Measurements from ENCODE around the gene MGAT5B. TPM values are rescaled to one million over a fixed set of nuclear protein-coding genes. Genes with fewer than 3 reads are reported as not detected.

MGAT5B gene
- total and polyA plus RNA-seq, 4 donors = 0.02 to 0.25 TPM; not detected in 2

DNA sequence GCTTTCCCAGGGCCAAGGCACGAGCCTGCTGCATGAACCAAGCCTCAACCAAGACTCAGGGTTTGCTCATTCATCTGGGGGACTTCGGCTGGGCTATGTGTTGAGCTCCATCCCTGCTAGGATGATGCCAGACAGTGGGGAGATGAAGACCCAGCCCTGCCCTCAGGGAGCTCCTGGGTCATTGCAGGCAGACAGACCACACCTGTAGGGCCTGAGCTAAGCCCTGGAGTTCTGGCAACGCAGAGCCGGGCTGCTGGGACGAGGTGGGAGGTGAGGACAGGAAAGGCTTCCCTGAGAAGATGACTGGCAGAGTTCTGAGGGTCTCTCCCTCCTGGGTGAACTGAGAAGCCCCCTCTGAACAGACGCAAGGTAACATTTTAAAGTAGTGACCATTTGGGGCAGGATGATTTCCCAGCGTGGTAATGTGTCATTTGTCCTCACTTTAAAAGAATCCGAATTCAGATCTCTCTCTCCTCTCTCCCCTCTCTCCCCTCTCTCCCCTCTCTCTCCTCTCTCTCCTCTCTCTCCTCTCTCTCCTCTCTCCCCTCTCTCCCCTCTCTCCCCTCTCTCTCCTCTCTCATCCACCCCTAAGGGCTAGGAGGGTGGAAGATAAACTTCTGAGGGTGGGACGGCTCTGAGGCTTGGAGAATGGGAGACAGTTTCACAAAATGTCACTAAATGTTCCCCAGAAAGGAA, 98.4 kb downstream of the MGAT5B start:
- Histone ChIP-seq H3K4me1 (ENCODE audit: control insufficient read depth in 4 of 4, insufficient read depth in 4 of 4, low read length in 3 of 4) (peaks cover 0 to 9% (median 0%) of the 10 kb centered on the region in 4 donors), H3K27ac (ENCODE audit: low read depth in 1 of 2, low read length in 2 of 2) (no peak overlapping the region), H3K9me3 (ENCODE audit: control insufficient read depth in 4 of 4, low read length in 3 of 4) (no peaks in the 10 kb centered on the region), H3K27me3 (ENCODE audit: control insufficient read depth in 4 of 4, insufficient read depth in 4 of 4, low read length in 3 of 4) (peaks cover 0 to 20% (median under 1%) of the 10 kb centered on the region in 4 donors), H3K36me3 (ENCODE audit: control insufficient read depth in 4 of 4, insufficient read depth in 3 of 4, low read depth in 1 of 4, low read length in 3 of 4) (no peaks in the 10 kb centered on the region), H3K4me3 (ENCODE audit: low read depth in 1 of 3, low read length in 3 of 3) (no peak overlapping the region), H3K9ac (ENCODE audit: low read depth in 1 of 2, low read length in 2 of 2) (no peak overlapping the region)
- TF ChIP-seq RXRA (IDR thresholded peaks at IDR 0.05) = no peak
- no peak for TF ChIP-seq RAD21 (IDR thresholded peaks at IDR 0.05)
- no peak for TF ChIP-seq EGR1 (IDR thresholded peaks at IDR 0.05; ENCODE audit: low read depth in 2 of 2)
- TF ChIP-seq HNF4A (conservative IDR thresholded peaks at IDR 0.05) = no peak
- TF ChIP-seq GABPA (IDR thresholded peaks at IDR 0.05 in 1 of 2, conservative IDR thresholded peaks at IDR 0.05 in 1 of 2) = no peak
- no peak for TF ChIP-seq ZBTB33 (IDR thresholded peaks at IDR 0.05)
- no peak for TF ChIP-seq TAF1 (conservative IDR thresholded peaks at IDR 0.05)
- TF ChIP-seq SP1 (IDR thresholded peaks at IDR 0.05) = no peak
- TF ChIP-seq, protein P1, sequence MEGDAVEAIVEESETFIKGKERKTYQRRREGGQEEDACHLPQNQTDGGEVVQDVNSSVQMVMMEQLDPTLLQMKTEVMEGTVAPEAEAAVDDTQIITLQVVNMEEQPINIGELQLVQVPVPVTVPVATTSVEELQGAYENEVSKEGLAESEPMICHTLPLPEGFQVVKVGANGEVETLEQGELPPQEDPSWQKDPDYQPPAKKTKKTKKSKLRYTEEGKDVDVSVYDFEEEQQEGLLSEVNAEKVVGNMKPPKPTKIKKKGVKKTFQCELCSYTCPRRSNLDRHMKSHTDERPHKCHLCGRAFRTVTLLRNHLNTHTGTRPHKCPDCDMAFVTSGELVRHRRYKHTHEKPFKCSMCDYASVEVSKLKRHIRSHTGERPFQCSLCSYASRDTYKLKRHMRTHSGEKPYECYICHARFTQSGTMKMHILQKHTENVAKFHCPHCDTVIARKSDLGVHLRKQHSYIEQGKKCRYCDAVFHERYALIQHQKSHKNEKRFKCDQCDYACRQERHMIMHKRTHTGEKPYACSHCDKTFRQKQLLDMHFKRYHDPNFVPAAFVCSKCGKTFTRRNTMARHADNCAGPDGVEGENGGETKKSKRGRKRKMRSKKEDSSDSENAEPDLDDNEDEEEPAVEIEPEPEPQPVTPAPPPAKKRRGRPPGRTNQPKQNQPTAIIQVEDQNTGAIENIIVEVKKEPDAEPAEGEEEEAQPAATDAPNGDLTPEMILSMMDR (IDR thresholded peaks at IDR 0.05; ENCODE audit: low read depth, low read length, missing input control) = no peak
- TF ChIP-seq YY1 (IDR thresholded peaks at IDR 0.05) = no peak
- no peak for TF ChIP-seq FOXA1 (IDR thresholded peaks at IDR 0.05)
- TF ChIP-seq, protein P2, sequence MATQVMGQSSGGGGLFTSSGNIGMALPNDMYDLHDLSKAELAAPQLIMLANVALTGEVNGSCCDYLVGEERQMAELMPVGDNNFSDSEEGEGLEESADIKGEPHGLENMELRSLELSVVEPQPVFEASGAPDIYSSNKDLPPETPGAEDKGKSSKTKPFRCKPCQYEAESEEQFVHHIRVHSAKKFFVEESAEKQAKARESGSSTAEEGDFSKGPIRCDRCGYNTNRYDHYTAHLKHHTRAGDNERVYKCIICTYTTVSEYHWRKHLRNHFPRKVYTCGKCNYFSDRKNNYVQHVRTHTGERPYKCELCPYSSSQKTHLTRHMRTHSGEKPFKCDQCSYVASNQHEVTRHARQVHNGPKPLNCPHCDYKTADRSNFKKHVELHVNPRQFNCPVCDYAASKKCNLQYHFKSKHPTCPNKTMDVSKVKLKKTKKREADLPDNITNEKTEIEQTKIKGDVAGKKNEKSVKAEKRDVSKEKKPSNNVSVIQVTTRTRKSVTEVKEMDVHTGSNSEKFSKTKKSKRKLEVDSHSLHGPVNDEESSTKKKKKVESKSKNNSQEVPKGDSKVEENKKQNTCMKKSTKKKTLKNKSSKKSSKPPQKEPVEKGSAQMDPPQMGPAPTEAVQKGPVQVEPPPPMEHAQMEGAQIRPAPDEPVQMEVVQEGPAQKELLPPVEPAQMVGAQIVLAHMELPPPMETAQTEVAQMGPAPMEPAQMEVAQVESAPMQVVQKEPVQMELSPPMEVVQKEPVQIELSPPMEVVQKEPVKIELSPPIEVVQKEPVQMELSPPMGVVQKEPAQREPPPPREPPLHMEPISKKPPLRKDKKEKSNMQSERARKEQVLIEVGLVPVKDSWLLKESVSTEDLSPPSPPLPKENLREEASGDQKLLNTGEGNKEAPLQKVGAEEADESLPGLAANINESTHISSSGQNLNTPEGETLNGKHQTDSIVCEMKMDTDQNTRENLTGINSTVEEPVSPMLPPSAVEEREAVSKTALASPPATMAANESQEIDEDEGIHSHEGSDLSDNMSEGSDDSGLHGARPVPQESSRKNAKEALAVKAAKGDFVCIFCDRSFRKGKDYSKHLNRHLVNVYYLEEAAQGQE (IDR thresholded peaks at IDR 0.05) = no peak
- TF ChIP-seq NR2F2 (IDR thresholded peaks at IDR 0.05) = no peak
- no peak for TF ChIP-seq HNF4G (IDR thresholded peaks at IDR 0.05)
- TF ChIP-seq JUND (IDR thresholded peaks at IDR 0.05) = no peak
- TF ChIP-seq, protein P3, sequence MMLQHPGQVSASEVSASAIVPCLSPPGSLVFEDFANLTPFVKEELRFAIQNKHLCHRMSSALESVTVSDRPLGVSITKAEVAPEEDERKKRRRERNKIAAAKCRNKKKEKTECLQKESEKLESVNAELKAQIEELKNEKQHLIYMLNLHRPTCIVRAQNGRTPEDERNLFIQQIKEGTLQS (IDR thresholded peaks at IDR 0.05) = no peak
- TF ChIP-seq MAX (IDR thresholded peaks at IDR 0.05) = no peak
- TF ChIP-seq FOXA2 (IDR thresholded peaks at IDR 0.05) = no peak
- 61% methylated on average over 9 of the region's 9 CpGs for WGBS
- DNase-seq (ENCODE audit: low spot score) = no peak
